Amniotic stem cell (primary cell): ENCODE results near the gene C1QTNF6.

Experiments used
- DNase-seq: peaks from one replicate; lab custom pipeline; 2025; lab: John Stamatoyannopoulos, UW

The C1QTNF6 gene

DNA sequence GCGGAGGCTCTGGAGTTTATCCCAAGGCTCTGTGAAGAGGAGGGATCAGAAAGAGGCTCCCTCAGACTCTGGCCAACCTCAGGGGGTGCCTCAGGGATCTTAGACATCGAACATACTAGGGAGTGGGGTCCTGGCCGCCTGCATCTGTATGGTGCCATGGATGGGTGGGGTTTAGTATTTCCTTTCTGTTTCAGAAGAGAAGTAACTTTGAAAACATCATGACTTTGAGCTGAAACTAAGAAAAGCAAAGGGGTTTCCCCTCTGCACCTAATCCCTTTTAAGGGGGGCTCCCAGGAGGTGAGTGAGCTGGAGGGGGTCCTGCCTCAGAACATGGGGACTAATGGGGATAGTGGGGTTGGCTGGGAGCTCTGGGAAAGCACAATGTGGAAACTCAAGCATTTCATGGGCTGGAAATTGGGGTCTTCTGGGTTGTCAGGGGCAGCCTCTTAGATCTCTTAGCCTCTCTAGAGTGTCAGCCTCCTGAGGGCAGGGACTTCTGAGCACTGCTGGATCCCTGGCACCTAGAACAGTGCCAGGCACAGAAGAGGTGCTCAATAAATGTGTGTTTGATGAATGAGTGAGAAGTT lies 36.0 kb upstream of the C1QTNF6 start:
- DNase-seq: no peak

GRCh38 chr22:37222440-37222971 lies 34.5 kb upstream of the C1QTNF6 start:
- DNase-seq: no peak

GRCh38 chr22:37221424-37222333 lies 33.6 kb upstream of the C1QTNF6 start:
- no peak for DNase-seq

DNA sequence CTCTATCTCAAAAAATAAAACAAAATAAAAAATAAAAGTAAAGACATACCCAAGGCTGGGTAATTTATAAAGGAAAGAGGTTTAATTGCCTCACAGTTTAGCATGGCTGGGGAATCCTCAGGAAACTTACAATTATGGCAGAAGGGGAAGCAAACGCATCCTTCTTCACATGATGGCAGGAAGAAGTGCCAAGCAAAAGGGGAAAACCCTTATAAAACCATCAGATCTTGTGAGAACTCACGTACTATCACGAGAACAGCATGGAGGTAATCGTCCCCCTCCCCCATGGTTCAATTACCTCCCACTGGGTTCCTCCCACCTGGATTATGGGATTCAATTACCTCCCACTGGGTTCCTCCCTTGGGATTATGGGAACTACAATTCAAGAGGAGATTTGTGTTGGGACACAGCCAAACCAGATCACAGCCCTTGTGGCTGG lies 32.5 kb upstream of the C1QTNF6 start:
- DNase-seq: no peak

- no peak for DNase-seq
Measured at GRCh38 chr22:37219533-37219932, 31.5 kb upstream of the C1QTNF6 start.

DNA sequence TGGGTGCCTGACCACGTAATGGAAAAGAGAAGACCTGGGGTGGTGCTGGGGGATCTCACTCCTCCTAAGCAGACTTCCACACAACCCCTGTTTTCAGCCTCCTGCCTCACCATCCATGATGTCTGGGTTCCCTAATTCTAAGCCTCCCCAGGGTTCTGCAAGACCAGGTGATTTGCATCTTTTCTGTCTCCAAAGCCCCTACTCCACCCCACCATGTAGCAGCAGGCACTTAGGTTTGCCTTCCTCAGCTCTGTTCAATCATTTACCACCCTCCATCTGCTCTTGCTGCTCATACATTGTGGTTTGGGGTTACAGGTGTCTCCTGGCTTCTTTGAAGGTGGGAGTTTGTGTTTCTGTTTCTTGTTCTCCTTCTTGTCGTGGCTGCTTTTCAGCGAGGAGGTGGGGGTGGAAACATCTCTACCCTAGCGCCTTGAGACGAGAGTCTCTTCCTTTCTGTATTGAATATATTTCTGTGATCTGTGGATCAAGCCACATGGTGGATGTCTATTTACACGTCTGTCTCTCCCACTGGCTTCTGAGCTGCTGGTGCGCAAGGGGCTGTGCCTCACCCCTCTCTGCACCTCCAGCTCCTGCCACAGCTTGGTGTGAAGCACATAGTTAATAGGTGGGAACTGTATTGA lies 30.8 kb upstream of the C1QTNF6 start:
- DNase-seq: no peak

DNA sequence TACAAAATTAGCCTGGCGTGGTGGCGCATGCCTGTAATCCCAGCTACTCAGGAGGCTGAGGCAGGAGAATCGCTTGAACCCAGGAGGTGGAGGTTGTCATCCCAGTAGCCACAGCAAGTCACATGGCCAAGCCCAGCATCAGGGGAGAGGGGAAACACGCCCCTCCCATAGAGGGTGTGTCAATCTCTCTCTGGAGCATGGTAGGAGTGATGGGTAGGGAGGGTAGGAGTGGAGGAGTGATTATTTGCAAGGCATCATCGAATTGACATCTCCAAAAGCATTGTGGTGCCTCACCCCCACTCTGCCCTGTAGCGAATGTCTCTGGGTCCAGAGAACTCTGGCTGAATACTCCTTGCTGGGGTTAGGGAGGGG lies 30.3 kb upstream of the C1QTNF6 start:
- DNase-seq: no peak

DNA sequence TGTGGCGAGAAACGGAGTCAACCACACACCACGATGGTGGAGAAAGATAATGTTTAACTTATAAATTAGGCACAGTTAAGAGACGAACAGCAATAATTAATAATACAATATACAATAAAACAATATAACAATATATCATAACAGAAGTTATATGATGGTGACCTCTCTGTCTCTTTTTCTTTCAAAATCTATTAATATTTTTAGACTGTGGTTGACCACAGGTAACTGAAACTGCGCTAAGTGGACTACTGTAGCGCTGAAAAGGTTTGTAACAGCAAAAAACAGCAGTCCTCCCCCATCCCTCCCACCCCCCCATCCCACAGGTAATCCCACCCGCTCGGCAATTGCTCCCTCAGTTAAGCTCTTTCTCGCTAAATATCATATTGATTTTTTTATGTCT lies 27.8 kb upstream of the C1QTNF6 start:
- no peak for DNase-seq

DNA sequence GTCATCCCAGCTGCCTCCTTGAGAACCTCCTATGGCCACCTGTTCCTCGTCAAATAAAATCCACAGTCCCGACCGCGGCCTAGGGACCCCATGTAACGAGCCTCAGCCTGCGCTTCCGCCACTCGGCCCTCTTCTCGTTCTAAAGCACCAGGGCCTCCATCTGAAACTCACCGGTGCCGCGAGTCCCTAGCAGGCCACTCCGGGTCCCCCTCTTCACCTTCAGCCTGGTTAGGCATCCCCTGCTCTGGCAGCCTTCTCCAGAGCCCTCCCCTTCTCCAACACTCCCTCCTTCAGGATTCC lies 26.6 kb upstream of the C1QTNF6 start:
- no peak for DNase-seq

DNA sequence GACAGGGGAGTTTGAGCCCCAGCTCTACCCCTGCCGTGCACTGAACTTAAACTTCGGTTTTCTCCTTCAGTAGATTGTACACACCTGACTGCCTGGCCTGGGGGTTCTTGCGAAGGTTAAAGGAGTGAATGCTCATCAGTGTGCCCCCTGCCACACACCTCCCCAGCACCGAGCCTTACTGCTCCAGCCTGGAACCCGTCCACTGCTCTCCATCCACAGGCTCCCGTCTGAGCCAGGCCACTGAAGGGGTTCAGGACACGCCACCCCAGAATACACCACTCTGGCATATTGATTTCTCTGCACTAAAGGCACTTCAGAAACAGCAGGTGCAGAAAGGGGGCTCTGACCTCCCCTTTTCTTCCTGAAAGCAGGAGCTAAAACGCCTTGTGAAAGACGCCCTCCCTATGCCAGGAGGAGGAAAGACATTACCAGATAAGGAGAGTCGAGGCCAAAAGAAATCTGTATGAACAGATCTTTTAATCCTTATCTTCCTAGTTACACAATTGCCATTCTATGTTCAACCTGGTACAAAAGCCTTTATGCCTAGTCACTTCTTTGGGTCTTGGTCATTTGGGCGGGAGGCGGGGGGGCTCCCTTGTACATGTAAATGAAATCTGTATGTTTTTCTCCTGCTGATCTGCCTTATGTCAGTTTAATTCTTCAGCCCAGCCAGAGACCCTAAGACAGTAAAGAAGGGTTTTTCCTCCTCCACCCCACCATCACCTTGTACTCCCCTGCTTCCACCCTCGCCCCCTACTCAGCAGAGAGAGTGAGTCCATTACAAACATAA lies 26.1 kb upstream of the C1QTNF6 start:
- no peak for DNase-seq

DNA sequence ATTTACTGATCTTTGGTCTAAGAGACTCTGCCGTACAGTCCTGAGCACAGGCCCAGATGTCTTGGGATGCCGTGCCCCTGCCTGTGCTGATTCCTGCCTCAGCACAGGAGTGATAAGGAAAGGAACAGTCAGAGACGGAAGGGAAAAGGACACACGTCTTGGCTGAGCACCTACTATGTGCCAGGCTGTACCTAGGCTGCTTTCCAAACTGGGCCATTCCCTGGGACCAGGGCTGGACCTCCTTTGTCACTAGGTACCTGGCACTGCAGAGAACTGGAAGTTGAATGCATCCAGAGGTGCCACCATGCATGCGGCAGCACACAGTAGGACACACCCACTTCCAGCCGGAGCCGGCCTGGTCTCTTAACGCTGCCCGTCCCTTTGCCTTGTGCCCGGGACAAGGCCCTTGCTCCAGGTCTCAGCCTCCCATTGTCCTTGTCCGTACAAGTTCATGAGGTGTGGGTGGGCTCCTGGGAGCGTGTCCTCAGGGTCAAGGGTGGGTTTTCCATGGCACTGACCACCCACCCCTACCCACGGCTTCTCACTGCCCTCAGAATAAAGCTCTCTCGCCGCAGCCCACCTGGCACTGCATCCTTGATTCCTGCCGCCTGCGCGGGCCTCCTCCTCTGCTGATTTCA lies 25.3 kb upstream of the C1QTNF6 start:
- DNase-seq: no peak

- DNase-seq: no peak
Measured at GRCh38 chr22:37212174-37212906, 24.3 kb upstream of the C1QTNF6 start, which contains the start of gene SSTR3. Gene SSTR3, minus strand, starts transcription at chr22:37212477. Its CDS starts 4,674 bp downstream, at chr22:37207803.

GRCh38 chr22:37211866-37212173 lies 23.8 kb upstream of the C1QTNF6 start:
- no peak for DNase-seq

- no peak for DNase-seq
Measured at GRCh38 chr22:37211075-37211865, 23.2 kb upstream of the C1QTNF6 start.

DNA sequence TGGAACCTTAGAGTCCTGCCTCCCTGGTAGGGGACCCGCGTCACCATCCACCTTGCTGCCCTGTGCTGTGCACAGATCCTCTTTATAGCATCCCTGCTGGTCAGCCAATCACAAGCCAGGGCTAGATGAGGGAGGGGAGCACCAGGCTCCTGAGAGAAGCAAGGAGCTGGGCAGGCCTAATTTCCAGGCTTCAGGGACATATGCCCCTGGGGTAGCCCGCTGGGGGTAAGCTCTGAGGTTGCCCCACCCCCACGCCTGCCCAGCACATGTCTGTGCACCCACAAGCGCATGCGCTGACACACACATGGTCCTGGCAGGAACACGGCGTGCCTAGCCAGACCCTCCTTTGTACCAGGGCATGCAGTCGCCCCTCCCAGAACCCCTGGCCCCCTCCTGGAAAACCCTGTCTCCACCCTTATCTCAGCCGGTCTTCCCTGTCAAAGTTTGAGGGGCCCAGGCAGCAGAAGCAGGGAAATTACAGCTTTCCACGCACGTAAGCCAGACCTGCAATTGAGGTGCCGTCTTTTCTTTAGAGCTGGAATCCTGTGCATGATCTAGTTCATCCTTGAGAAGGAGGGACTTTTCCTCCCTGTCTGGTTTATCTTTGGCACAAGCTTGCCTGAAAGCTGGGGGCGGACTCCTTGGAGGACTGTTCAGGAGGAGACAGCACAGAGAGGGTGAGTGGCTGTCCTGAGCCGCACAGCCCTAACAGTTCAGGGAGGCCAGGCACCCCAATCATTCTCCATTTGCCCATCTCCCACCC lies 22.2 kb upstream of the C1QTNF6 start:
- DNase-seq: no peak

DNA sequence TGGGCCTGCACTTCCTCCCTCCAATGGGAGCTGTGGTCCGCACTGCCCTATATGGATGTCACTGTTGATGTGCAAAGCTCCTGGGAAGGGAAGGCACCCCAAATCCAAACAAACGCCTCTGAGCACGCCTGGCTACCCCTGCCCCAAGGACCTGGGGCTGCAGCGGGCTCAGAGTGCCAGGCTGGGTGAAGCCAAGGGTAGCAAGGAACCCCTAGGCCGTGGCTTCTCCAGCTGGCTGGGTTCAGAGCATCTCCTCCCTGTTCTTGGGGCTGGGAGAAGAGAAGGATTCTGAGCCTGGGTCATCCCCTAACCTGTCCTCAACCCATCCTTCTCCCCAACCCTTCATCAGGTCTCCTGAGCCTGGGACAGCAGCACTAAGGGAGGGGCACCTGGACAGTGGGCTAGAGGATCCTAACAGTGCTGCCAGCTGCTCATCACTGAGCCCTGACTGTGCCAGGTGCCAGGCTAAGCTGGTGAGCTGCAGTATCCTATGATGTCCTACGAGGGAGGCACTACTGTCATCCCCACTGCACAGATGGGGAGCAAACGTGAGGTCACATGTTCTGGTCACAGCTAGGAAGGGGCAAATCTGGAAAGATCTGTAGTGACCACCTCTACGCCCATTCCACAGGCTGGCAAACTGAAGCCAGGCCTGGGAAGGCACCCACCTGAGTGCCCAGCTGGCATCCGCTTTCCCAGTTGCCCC lies 21.2 kb upstream of the C1QTNF6 start:
- DNase-seq: no peak

DNA sequence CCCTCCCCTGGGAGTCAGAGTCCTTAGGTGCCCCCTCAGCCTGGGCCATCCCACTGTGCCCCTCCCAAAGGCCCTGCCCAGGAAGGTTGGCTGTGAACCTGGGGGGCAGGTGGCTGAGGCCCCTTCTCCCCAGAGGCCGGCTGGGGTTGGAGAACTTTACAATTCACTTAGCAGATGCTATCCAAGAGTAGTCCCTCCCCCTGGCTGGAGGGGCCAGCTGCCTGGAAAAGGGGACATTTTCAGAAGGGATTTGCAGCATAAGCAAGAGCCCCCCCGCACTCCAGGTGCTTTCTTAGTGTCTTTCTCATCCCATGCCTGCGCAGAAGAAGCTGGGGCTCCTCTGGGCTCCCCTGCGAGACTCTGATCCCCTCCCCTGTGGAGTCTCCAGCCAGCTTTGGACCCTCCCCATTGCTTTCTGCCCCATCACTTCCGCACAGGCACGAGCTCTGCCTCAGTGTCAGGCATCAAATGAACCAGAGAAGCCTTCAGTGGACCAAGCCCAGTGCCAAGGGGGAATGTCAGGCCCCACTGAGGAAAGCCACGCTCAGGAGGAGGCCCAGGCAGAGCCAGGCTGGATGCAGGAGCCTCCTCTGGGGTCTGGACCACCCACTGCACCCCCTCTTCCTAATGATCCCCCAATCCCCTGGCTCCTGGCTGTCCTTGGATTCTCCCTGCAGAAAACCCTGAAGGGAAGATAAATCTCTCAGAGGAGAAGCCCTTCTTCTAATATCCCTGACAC lies 20.5 kb upstream of the C1QTNF6 start:
- no peak for DNase-seq

DNA sequence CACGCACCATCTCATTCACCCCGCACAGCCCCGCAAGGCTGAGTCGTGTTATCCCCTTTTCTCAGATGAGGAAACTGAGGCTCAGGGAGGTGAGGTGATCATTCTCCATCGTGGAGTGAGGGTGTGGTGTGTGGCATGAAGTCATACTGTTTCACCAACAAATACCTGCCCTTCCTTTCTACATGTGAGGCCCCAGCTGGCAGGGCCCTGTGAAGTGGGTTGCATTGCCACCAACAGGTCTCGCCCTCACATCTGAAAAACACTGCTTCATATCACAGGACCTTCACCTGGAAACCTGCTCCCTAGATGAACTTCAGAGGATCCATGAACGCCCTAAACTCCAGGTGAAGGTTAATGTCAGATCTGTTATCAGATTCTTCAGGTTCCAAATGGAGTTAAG lies 19.9 kb upstream of the C1QTNF6 start:
- no peak for DNase-seq
